ENCODE data around the gene SLC25A33. TPM values are rescaled to one million over a fixed set of nuclear protein-coding genes. Genes with fewer than 3 reads are reported as not detected.

The SLC25A33 gene
- total and polyA plus RNA-seq, 2 of the 8 experiments (the other 6 are each of a cell fraction or from before 2014, with no cell fraction given): 7.8 to 12.8 TPM

- H3K4me2 ChIP-seq (ENCODE audit: insufficient read depth in 1 of 2, low read depth in 2 of 2, low read length in 2 of 2): no peak overlapping the region
- no peak overlapping the region for H3K23ac ChIP-seq (ENCODE audit: insufficient read length)
- no peak overlapping the region for H3K56ac ChIP-seq (replicated peaks; ENCODE audit: insufficient read length, low read depth, low read length)
- H4K91ac ChIP-seq (replicated peaks; ENCODE audit: insufficient read length, low read length): no peak overlapping the region
- DNase-seq (ENCODE audit: low read depth in 1 of 2, low spot score in 2 of 2) (no peak), FAIRE-seq (no peak)
- CTCF ChIA-PET (ENCODE audit: partially characterized antibody): interaction anchor here (0.6 to 1.9 kb wide), 6 partner anchors 12 to 326 kb away, joined by 3 to 9 read pairs (median 3); no protein-coding TSS in a partner anchor
- H2AFZ ChIP-seq (ENCODE audit: low read length): no peak overlapping the region
- no peaks in the 10 kb centered on the region; a peak in 1 of 4 replicates for H3K79me2 ChIP-seq (ENCODE audit: control insufficient read depth in 1 of 2, insufficient read depth in 2 of 2, low read length in 2 of 2)
- no peak overlapping the region for H3K9ac ChIP-seq (replicated peaks in 1 of 4; ENCODE audit: extremely low read depth in 1 of 4, low read depth in 3 of 4, low read length in 3 of 4)
- H3K23me2 ChIP-seq (ENCODE audit: low read depth, low read length): no peaks in the 10 kb centered on the region; the same call in 1 of the 2 replicates
- POLR2A ChIA-PET (ENCODE audit: partially characterized antibody): interaction anchor here (0.8 to 1.9 kb wide), 2 partner anchors 15 to 19 kb away, joined by 3 to 6 read pairs; partner anchors contain the start of gene SLC25A33
- H2BK12ac ChIP-seq (ENCODE audit: low read depth, low read length): no peak overlapping the region
- no peak overlapping the region for H2BK120ac ChIP-seq (replicated peaks; ENCODE audit: low read depth, low read length)
- H3K4ac ChIP-seq (replicated peaks; ENCODE audit: insufficient read length, low read depth, low read length): no peak overlapping the region
- peaks cover 0 to 22% of the 10 kb centered on the region in 2 experiments for H4K20me1 ChIP-seq (replicated peaks in 1 of 2; ENCODE audit: control insufficient read depth in 1 of 2, insufficient read depth in 2 of 2, low read length in 2 of 2)
- H3K27ac ChIP-seq (ENCODE audit: low read depth, low read length): no peak overlapping the region
- no peak overlapping the region for H4K8ac ChIP-seq (ENCODE audit: extremely low read depth, insufficient read depth, low read length)
- H3K14ac ChIP-seq (ENCODE audit: insufficient read length): no peak overlapping the region
- H2BK15ac ChIP-seq (ENCODE audit: low read length): no peak overlapping the region
- no peak overlapping the region for H3K18ac ChIP-seq (ENCODE audit: extremely low read depth, low read length)
- H4K5ac ChIP-seq (ENCODE audit: insufficient read length, low read depth, low read length): no peak overlapping the region
- WGBS, 2 experiments (ENCODE audit: extremely low coverage in 1 of 2, insufficient coverage in 1 of 2, insufficient read length in 1 of 2, insufficient replicate concordance in 2 of 2, low coverage in 1 of 2, low lambda C conversion rate in 2 of 2, missing lambda C conversion rate in 1 of 2): 83% methylated on average over 6 of the region's 6 CpGs; no CpG with 5 or more reads in 1 of the 2 experiments
- H2BK5ac ChIP-seq (ENCODE audit: low read depth, low read length): no peak overlapping the region
- H2AK5ac ChIP-seq (ENCODE audit: low read depth, low read length): no peak overlapping the region
- no peaks in the 10 kb centered on the region for H3K79me1 ChIP-seq (ENCODE audit: low read depth, low read length)
- no peaks in the 10 kb centered on the region; a peak in 1 of 7 replicates for H3K4me1 ChIP-seq (replicated peaks in 1 of 4; ENCODE audit: control insufficient read depth in 3 of 4, insufficient read depth in 4 of 4, low read length in 3 of 4)
- TF ChIP-seq CTBP2 (IDR thresholded peaks at IDR 0.05; ENCODE audit: borderline replicate concordance, insufficient read depth, insufficient read length, low read length) (no peak), NRF1 (IDR thresholded peaks at IDR 0.05; ENCODE audit: low read depth, low read length) (no peak), TBP (IDR thresholded peaks at IDR 0.05; ENCODE audit: low read depth, low read length) (no peak), JUND (IDR thresholded peaks at IDR 0.05; ENCODE audit: low read length) (no peak), CHD1 (IDR thresholded peaks at IDR 0.05; ENCODE audit: low read depth, low read length) (no peak), CEBPB (IDR thresholded peaks at IDR 0.05; ENCODE audit: low read depth, low read length) (no peak), SAP30 (IDR thresholded peaks at IDR 0.05; ENCODE audit: insufficient read depth, insufficient replicate concordance, low read length) (no peak), ZNF274 (IDR thresholded peaks at IDR 0.05; ENCODE audit: borderline replicate concordance, extremely low read depth, low read length) (no peak), KDM4A (IDR thresholded peaks at IDR 0.05; ENCODE audit: low read depth, low read length, severe bottlenecking) (no peak), PHF8 (conservative IDR thresholded peaks at IDR 0.05; ENCODE audit: low read depth, low read length) (no peak)
- H3K4me3 ChIP-seq (ENCODE audit: extremely low read depth in 1 of 4, insufficient read depth in 2 of 4, low read depth in 3 of 4, low read length in 4 of 4): no peak overlapping the region
- H3K9me3 ChIP-seq (ENCODE audit: insufficient read depth in 2 of 2, low read depth in 1 of 2, low read length in 1 of 2): no peaks in the 10 kb centered on the region
- H3K36me3 ChIP-seq (ENCODE audit: control insufficient read depth in 2 of 4, insufficient read depth in 4 of 4, low read length in 3 of 4): peaks cover 4 to 46% (median 30%) of the 10 kb centered on the region in 4 experiments; a peak in 7 of 8 replicates
- H2BK20ac ChIP-seq (ENCODE audit: low read length): no peak overlapping the region
- H3K27me3 ChIP-seq (replicated peaks in 1 of 4; ENCODE audit: control insufficient read depth in 3 of 4, extremely low read depth in 1 of 4, insufficient read depth in 3 of 4, low read length in 3 of 4): peaks cover 0 to 9% (median 3%) of the 10 kb centered on the region in 4 experiments; a peak in 3 of 7 replicates
These were observed 19.1 kb downstream of the SLC25A33 start for GRCh38 chr1:9558271-9558945.

Data from H1 (cell line).